Activated CD8-positive, alpha-beta memory T cell treated with anti-CD3 and anti-CD28 coated beads for 48 hours (primary cell): ENCODE measurements around the gene HYOU1.
A peak's percentile ranks its signal among the peaks of the same experiment; 100 is the strongest.
"Not testable (repeated sequence)": the region's sequence is repeated elsewhere in the genome, so short reads cannot be mapped to it uniquely, and the experiment has no call there.

Experiments
- DNase-seq, 3 experiments: peaks; one replicate each; pipeline ENCODE4 v3.0.0-alpha.2; 2020; ENCODE audit warnings: low read depth in 2 of 3, low spot score in 2 of 3

Gene HYOU1

GRCh38 chr11:119047205-119047604 is 9.8 kb downstream of the HYOU1 start:
- no peak for DNase-seq

- DNase-seq, result no peak
Observed at GRCh38 chr11:119046489-119046888, 10.5 kb downstream of the HYOU1 start.

GRCh38 chr11:119044708-119045107 is 12.3 kb downstream of the HYOU1 start:
- no peak for DNase-seq

- DNase-seq, result no peak
Observed at GRCh38 chr11:119042927-119043326, 14.1 kb downstream of the HYOU1 start.

GRCh38 chr11:119041821-119042514 is 15.0 kb downstream of the HYOU1 start:
- no peak for DNase-seq

- not testable (repeated sequence) for DNase-seq
Observed at GRCh38 chr11:119039471-119039870, 17.5 kb downstream of the HYOU1 start.

- no peak for DNase-seq
Observed at GRCh38 chr11:119038884-119039283, 18.1 kb downstream of the HYOU1 start.

GRCh38 chr11:119034813-119035212 is 22.2 kb downstream of the HYOU1 start:
- no peak for DNase-seq

- DNase-seq, result not testable (repeated sequence)
Observed at GRCh38 chr11:119033421-119033820, 23.6 kb downstream of the HYOU1 start.

- DNase-seq, result no peak
Observed at GRCh38 chr11:119031912-119032280, 25.1 kb downstream of the HYOU1 start.

GRCh38 chr11:119030329-119031047 is 26.5 kb downstream of the HYOU1 start, which contains the start of gene SLC37A4:
SLC37A4 (minus strand) TSS chr11:119030877.
- peak; percentile 98 to 99 (median 98) for DNase-seq

GRCh38 chr11:119030029-119030328 is 27.0 kb downstream of the HYOU1 start:
- DNase-seq, result peak in 2 of 3 experiments; percentile 17 to 27

- DNase-seq, result no peak
Observed at GRCh38 chr11:119029340-119030028, 27.5 kb downstream of the HYOU1 start.

GRCh38 chr11:119029069-119029339 is 28.0 kb downstream of the HYOU1 start:
- DNase-seq, result no peak

- DNase-seq, result no peak
Observed at GRCh38 chr11:119028346-119029068, 28.5 kb downstream of the HYOU1 start.

GRCh38 chr11:119027561-119028345 is 29.3 kb downstream of the HYOU1 start:
- DNase-seq, result no peak

- DNase-seq, result no peak
Observed at GRCh38 chr11:119026970-119027369, 30.0 kb downstream of the HYOU1 start.

GRCh38 chr11:119025978-119026766 is 30.8 kb downstream of the HYOU1 start:
- DNase-seq, result no peak

- no peak for DNase-seq
Observed at GRCh38 chr11:119025541-119025940, 31.5 kb downstream of the HYOU1 start.

GRCh38 chr11:119025099-119025473 is 31.9 kb downstream of the HYOU1 start:
- no peak for DNase-seq
